Karpas-422 (cell line): ENCODE measurements around the gene RASGEF1B. TPM values are rescaled to one million over a fixed set of nuclear protein-coding genes. Genes with fewer than 3 reads are reported as not detected.
"Not testable (repeated sequence)": the region's sequence is repeated elsewhere in the genome, so short reads cannot be mapped to it uniquely, and the experiment has no call there.

Experiments used
- DNase-seq: peaks from one replicate; pipeline ENCODE4 v3.0.0-alpha.2; 2015
- H2AFZ ChIP-seq: fragments of 200-600 bp; sonication (generic); 2 replicates; pipeline ENCODE4 v1.6.1; 2014; ENCODE audit warnings: antibody characterized with exemption, low read length, mixed read lengths
- H3K27ac ChIP-seq: fragments of 200-600 bp; sonication (generic); 2 replicates; pipeline ENCODE4 v1.5.1; 2014; ENCODE audit warnings: mild to moderate bottlenecking, low read length, moderate library complexity
- H3K27me3 ChIP-seq: fragments of 200-600 bp; sonication (generic); 2 replicates; pipeline ENCODE4 v1.6.1; 2014; ENCODE audit warnings: low read length, mixed read lengths
- H3K36me3 ChIP-seq: fragments of 200-600 bp; sonication (generic); 2 replicates; pipeline ENCODE4 v1.6.1; 2014; ENCODE audit warnings: low read length, mixed read lengths; ENCODE audit not compliant: insufficient read depth
- H3K4me1 ChIP-seq: fragments of 200-600 bp; sonication (generic); 2 replicates; pipeline ENCODE4 v1.6.1; 2014; ENCODE audit warnings: mild to moderate bottlenecking, low read length, mixed read lengths
- H3K4me2 ChIP-seq: fragments of 200-600 bp; sonication (generic); 2 replicates; pipeline ENCODE4 v1.6.1; 2014; ENCODE audit warnings: low read length, low read depth, mild to moderate bottlenecking; ENCODE audit not compliant: poor library complexity, severe bottlenecking
- H3K4me3 ChIP-seq: fragments of 200-600 bp; sonication (generic); 2 replicates; pipeline ENCODE4 v1.5.1; 2014; ENCODE audit warnings: mild to moderate bottlenecking, antibody characterized with exemption, low read length, mixed read lengths
- H3K79me2 ChIP-seq: fragments of 200-600 bp; sonication (generic); 2 replicates; pipeline ENCODE4 v1.6.1; 2014; ENCODE audit warnings: mild to moderate bottlenecking, low read length, mixed read lengths
- H3K9ac ChIP-seq: fragments of 200-600 bp; sonication (generic); 2 replicates; pipeline ENCODE4 v1.6.0; 2014; ENCODE audit warnings: low read length
- H3K9me2 ChIP-seq: fragments of 200-600 bp; sonication (generic), shearing (Covaris generic); replicated peaks from 2 replicates; pipeline ENCODE4 v1.6.0; 2014; ENCODE audit warnings: mild to moderate bottlenecking, low read length, moderate library complexity; ENCODE audit not compliant: insufficient read depth
- H3K9me3 ChIP-seq: fragments of 300-700, 200-600 bp; sonication (generic); 2 replicates; pipeline ENCODE4 v1.6.1; 2014; ENCODE audit warnings: low read length, mixed read lengths
- H4K20me1 ChIP-seq: fragments of 200-600 bp; sonication (generic); 2 replicates; pipeline ENCODE4 v1.6.1; 2014; ENCODE audit warnings: mild to moderate bottlenecking, antibody characterized with exemption, low read length, low read depth; ENCODE audit not compliant: insufficient read depth
- total RNA-seq: library from RNA; depleted of rRNA; stranded (reverse); fragments of >200 nt; shearing (Covaris generic); gene quantifications from 2 replicates; pipeline ENCODE4 v1.2.3, GENCODE V29; 2014; ENCODE audit warnings: low replicate concordance

Gene RASGEF1B
- total RNA-seq, 1 experiment from 2014 or later = 1.6 TPM

DNA sequence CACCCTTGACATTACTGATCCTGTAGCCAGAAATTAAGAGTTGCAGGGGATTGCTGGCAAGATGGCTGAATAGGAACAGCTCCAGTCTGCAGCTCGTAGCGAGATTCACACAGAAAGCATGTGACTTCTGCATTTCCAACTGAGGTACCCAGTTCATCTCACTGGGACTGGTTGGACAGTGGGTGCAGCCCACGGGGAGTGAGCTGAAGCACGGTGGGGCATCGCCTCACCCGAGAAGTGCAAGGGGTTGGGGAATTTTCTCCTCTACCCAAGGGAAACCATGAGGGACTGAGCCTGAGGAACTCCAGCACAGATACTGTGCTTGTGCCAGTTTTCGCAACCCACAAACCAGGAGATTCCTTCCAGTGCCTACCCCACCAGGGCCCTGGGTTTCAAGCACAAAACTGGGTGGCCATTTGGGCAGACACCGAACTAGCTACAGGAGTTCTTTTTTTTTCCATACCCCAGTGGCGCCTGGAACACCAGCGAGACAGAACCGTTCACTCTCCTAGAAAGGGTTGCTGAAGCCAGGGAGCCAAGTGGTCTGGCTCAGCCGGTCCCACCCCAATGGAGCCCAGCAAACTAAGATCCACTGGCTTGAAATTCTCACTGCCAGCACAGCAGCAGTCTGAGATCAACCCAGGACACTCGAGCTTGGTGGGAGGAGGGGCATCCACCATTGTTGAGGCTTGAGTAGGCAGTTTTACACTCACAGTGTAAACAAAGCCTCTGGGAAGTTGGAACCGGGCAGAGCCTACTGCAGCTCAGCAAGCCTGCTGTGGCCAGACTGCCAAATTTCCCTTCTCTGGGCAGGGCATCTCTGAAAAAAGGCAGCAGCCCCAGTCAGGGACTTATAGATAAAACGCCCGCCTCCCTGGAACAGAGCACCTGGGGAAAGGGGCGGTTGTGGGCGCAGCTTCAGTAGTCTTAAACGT is 1.9 kb upstream of the RASGEF1B start:
- not testable (repeated sequence) for H2AFZ ChIP-seq, H3K4me3 ChIP-seq, H4K20me1 ChIP-seq, DNase-seq, H3K27me3 ChIP-seq, H3K9ac ChIP-seq, H3K9me3 ChIP-seq, H3K9me2 ChIP-seq, H3K4me2 ChIP-seq, H3K27ac ChIP-seq, H3K36me3 ChIP-seq, H3K79me2 ChIP-seq
- peaks cover 27% of the 10 kb centered on the region for H3K4me1 ChIP-seq

GRCh38 chr4:81472281-81473182 is 825 bp upstream of the RASGEF1B start:
- Histone ChIP-seq H3K9ac (peak overlapping the region; percentile 63), H4K20me1 (no peaks in the 10 kb centered on the region), H3K36me3 (no peaks in the 10 kb centered on the region), H3K9me2 (no peaks in the 10 kb centered on the region), H2AFZ (peak overlapping the region; percentile 71; the same call in 1 of the 2 replicates), H3K79me2 (no peaks in the 10 kb centered on the region), H3K9me3 (no peaks in the 10 kb centered on the region), H3K4me2 (peak overlapping the region; percentile 89), H3K4me1 (peaks cover 27% of the 10 kb centered on the region), H3K4me3 (peak overlapping the region; percentile 72), H3K27me3 (no peaks in the 10 kb centered on the region), H3K27ac (peak overlapping the region; percentile 73)
- DNase-seq = peak; percentile 76

- Histone ChIP-seq H3K36me3 (no peaks in the 10 kb centered on the region), H3K9ac (peak overlapping the region; percentile 61), H3K27ac (no peak overlapping the region), H3K79me2 (no peaks in the 10 kb centered on the region), H3K27me3 (no peaks in the 10 kb centered on the region), H3K4me3 (peak overlapping the region; percentile 72), H2AFZ (peak overlapping the region; percentile 56; the same call in 1 of the 2 replicates), H3K4me1 (peaks cover 27% of the 10 kb centered on the region), H3K9me3 (no peaks in the 10 kb centered on the region), H3K4me2 (peak overlapping the region; percentile 89), H3K9me2 (no peaks in the 10 kb centered on the region), H4K20me1 (no peaks in the 10 kb centered on the region)
- DNase-seq = no peak
These were observed 464 bp downstream of the RASGEF1B start for GRCh38 chr4:81471298-81471587.

- peak overlapping the region; percentile 61 for H3K9ac ChIP-seq
- no peak for DNase-seq
- H3K27ac ChIP-seq = no peak overlapping the region
- H2AFZ ChIP-seq = peak overlapping the region; percentile 56; the same call in 1 of the 2 replicates
- no peaks in the 10 kb centered on the region for H4K20me1 ChIP-seq
- peak overlapping the region; percentile 72 for H3K4me3 ChIP-seq
- peak overlapping the region; percentile 89 for H3K4me2 ChIP-seq
- H3K9me3 ChIP-seq = no peaks in the 10 kb centered on the region
- no peaks in the 10 kb centered on the region for H3K27me3 ChIP-seq
- peaks cover 27% of the 10 kb centered on the region for H3K4me1 ChIP-seq
- no peaks in the 10 kb centered on the region for H3K9me2 ChIP-seq
- H3K79me2 ChIP-seq = no peaks in the 10 kb centered on the region
- H3K36me3 ChIP-seq = no peaks in the 10 kb centered on the region
These were observed 1.0 kb downstream of the RASGEF1B start for GRCh38 chr4:81470456-81471297.

DNA sequence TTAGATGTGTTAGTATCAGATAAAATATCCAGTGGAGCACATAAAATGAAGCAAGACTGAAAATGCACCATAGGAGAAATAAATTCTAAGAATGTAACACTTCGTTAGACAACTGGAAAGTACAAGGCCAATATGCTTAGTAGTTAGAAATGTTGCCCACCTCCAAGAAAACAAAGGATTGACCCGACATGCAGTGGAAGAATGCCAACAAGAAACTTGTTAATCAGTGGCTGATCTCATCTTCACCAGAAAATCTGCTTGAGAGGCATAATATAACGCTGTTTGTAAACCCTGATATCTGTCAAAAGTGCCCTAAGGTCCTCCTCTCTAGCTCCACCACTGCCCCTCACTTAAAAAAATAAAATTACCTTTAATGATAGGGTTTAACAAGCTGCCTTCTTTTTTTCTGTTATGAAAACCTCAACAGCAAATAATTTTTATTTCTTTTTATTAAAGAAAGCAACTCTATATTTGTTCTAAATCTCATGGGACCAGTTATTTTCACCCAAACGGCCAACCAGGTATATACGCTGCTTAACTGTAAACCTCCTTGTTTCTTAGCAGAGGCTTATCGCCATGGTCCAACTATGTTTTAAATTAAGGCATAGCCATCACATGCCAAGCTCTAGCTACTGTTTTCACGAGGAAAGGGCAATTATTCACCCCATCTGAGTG is 1.8 kb downstream of the RASGEF1B start:
- no peaks in the 10 kb centered on the region for H3K79me2 ChIP-seq

DNA sequence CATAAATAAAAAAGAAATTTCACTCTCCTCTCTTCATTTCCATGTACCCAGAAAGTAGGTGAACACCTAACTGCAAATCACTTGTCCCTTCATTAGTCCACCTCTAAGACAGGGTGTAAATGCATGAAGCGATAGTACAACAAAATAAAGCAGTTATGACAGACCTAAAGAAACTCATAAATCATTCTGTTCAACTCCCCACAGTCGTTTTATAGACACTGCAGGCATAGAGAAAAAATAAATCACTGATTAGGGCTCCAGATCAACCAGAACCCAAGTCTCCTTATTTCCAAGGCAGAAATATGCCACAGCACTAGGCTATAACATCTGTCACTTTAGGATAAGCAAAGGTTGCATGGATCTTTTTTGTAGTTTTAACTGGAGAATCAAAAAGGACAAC is 3.0 kb downstream of the RASGEF1B start:
- DNase-seq = no peak
- H3K4me1 ChIP-seq = peaks cover 27% of the 10 kb centered on the region
- no peaks in the 10 kb centered on the region for H4K20me1 ChIP-seq
- no peaks in the 10 kb centered on the region for H3K79me2 ChIP-seq
- no peaks in the 10 kb centered on the region for H3K9me2 ChIP-seq
- no peaks in the 10 kb centered on the region for H3K27me3 ChIP-seq
- no peak overlapping the region for H3K9ac ChIP-seq
- no peak overlapping the region for H2AFZ ChIP-seq
- H3K27ac ChIP-seq = no peak overlapping the region
- no peaks in the 10 kb centered on the region for H3K9me3 ChIP-seq
- no peak overlapping the region for H3K4me3 ChIP-seq
- no peaks in the 10 kb centered on the region for H3K36me3 ChIP-seq
- no peak overlapping the region for H3K4me2 ChIP-seq

More for the DNA sequence above, 1.8 kb downstream of the RASGEF1B start:
- DNase-seq = no peak
- Histone ChIP-seq H3K4me2 (peak overlapping the region; percentile 89), H3K36me3 (no peaks in the 10 kb centered on the region), H3K9me2 (no peaks in the 10 kb centered on the region), H3K9me3 (no peaks in the 10 kb centered on the region), H3K4me1 (peaks cover 27% of the 10 kb centered on the region), H3K9ac (no peak overlapping the region), H2AFZ (no peak overlapping the region), H3K4me3 (no peak overlapping the region; the same call in 1 of the 2 replicates), H4K20me1 (no peaks in the 10 kb centered on the region), H3K27ac (no peak overlapping the region), H3K27me3 (no peaks in the 10 kb centered on the region)

- Histone ChIP-seq H3K4me2 (no peak overlapping the region), H3K9me3 (no peaks in the 10 kb centered on the region), H3K79me2 (no peaks in the 10 kb centered on the region), H3K27ac (no peak overlapping the region), H3K36me3 (no peaks in the 10 kb centered on the region), H3K27me3 (no peaks in the 10 kb centered on the region), H3K9ac (no peak overlapping the region), H3K4me3 (no peak overlapping the region), H3K4me1 (peaks cover 20% of the 10 kb centered on the region), H4K20me1 (no peaks in the 10 kb centered on the region), H3K9me2 (no peaks in the 10 kb centered on the region), H2AFZ (no peak overlapping the region)
- no peak for DNase-seq
These were observed 4.1 kb downstream of the RASGEF1B start for GRCh38 chr4:81467672-81467964.
